ENCODE results near the gene GALNT18. TPM values are rescaled to one million over a fixed set of nuclear protein-coding genes. Genes with fewer than 3 reads are reported as not detected.

The GALNT18 gene
- total RNA-seq, 3 donors from 2014 or later (not counting 1 experiment from before 2014, with no cell fraction given), result 0.18 to 0.42 (median 0.38) TPM

DNA sequence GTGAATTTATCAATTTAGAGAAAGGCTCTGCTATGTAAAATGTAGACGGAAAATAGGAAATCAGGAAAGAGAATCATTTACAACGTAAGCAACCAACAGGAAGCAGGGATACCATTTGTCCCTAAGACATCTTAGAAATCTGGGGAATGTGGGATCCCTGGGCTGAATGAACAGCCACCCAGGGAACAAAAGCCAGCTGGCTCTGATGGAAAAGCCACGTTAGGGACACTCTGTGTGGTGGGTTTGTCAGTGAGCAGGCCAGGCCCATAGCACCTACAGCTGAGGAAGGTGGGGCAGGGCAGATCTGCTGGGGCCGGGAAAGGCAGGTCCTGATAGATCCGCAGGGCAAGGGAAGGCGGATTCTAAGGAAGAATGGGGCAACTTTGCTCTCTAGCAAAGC lies 181.7 kb downstream of the GALNT18 start:
- TF ChIP-seq, protein P1, sequence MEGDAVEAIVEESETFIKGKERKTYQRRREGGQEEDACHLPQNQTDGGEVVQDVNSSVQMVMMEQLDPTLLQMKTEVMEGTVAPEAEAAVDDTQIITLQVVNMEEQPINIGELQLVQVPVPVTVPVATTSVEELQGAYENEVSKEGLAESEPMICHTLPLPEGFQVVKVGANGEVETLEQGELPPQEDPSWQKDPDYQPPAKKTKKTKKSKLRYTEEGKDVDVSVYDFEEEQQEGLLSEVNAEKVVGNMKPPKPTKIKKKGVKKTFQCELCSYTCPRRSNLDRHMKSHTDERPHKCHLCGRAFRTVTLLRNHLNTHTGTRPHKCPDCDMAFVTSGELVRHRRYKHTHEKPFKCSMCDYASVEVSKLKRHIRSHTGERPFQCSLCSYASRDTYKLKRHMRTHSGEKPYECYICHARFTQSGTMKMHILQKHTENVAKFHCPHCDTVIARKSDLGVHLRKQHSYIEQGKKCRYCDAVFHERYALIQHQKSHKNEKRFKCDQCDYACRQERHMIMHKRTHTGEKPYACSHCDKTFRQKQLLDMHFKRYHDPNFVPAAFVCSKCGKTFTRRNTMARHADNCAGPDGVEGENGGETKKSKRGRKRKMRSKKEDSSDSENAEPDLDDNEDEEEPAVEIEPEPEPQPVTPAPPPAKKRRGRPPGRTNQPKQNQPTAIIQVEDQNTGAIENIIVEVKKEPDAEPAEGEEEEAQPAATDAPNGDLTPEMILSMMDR (IDR thresholded peaks at IDR 0.05), result no peak
- 87% methylated on average over 6 of the region's 6 CpGs for WGBS (ENCODE audit: insufficient coverage)
- no peaks in the 10 kb centered on the region for H3K36me3 Mint-ChIP-seq
- Histone ChIP-seq H3K9me3 (ENCODE audit: control insufficient read depth, insufficient read depth, low read length) (no peaks in the 10 kb centered on the region), H3K27me3 (ENCODE audit: control insufficient read depth, insufficient read depth, low read length) (no peaks in the 10 kb centered on the region), H3K4me3 (ENCODE audit: low read length) (no peak overlapping the region), H3K4me1 (ENCODE audit: control insufficient read depth, insufficient read depth, low read length) (no peaks in the 10 kb centered on the region), H3K36me3 (ENCODE audit: control insufficient read depth, insufficient read depth, low read length) (no peaks in the 10 kb centered on the region), H3K27ac (ENCODE audit: low read length) (no peak overlapping the region)
- DNase-seq, result no peak
- H3K4me1 Mint-ChIP-seq, result no peaks in the 10 kb centered on the region
- H3K9me3 Mint-ChIP-seq, result no peaks in the 10 kb centered on the region
- H3K27ac Mint-ChIP-seq, result no peak overlapping the region
- no peak overlapping the region for H3K4me3 Mint-ChIP-seq
- intact Hi-C loops (cut with micrococcal nuclease), result no loop called here
- peaks cover 7 to 11% of the 10 kb centered on the region in 2 donors for H3K27me3 Mint-ChIP-seq (ENCODE audit: low read depth in 2 of 2)
- ATAC-seq, result no peak

DNA sequence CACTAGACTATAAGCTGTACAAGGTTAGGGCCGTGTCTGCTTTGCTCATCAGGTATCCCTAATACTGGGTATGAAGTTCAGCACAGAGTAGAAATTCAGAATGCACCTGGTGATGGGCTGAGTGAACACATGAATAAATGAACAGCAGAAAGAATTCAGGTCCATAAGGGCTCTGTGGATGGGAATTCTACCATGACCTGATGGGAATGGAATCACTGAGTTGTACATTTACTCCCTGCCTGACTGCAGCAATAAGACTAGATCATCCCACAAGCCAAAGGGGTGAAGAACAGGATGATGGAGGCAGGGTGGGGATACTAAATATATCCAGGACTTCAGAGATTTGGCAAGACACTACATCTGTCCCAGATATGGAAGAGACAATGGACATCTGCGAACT lies 182.2 kb downstream of the GALNT18 start:
- H3K27me3 Mint-ChIP-seq (ENCODE audit: low read depth in 2 of 2), result peaks cover 8 to 11% of the 10 kb centered on the region in 2 donors
- Histone ChIP-seq H3K36me3 (ENCODE audit: control insufficient read depth, insufficient read depth, low read length) (no peaks in the 10 kb centered on the region), H3K4me3 (ENCODE audit: low read length) (no peak overlapping the region), H3K9me3 (ENCODE audit: control insufficient read depth, insufficient read depth, low read length) (no peaks in the 10 kb centered on the region), H3K27ac (ENCODE audit: low read length) (no peak overlapping the region), H3K27me3 (ENCODE audit: control insufficient read depth, insufficient read depth, low read length) (no peaks in the 10 kb centered on the region), H3K4me1 (ENCODE audit: control insufficient read depth, insufficient read depth, low read length) (no peaks in the 10 kb centered on the region)
- no peak overlapping the region for H3K27ac Mint-ChIP-seq
- ATAC-seq (no peak), DNase-seq (no peak)
- WGBS (ENCODE audit: insufficient coverage), result 89% methylated on average over 2 of the region's 2 CpGs
- H3K36me3 Mint-ChIP-seq, result no peaks in the 10 kb centered on the region
- H3K9me3 Mint-ChIP-seq, result no peaks in the 10 kb centered on the region
- TF ChIP-seq, protein P1 (IDR thresholded peaks at IDR 0.05), result no peak
- H3K4me1 Mint-ChIP-seq, result no peaks in the 10 kb centered on the region
- intact Hi-C loops (cut with micrococcal nuclease), result no loop called here
- no peak overlapping the region for H3K4me3 Mint-ChIP-seq

DNA sequence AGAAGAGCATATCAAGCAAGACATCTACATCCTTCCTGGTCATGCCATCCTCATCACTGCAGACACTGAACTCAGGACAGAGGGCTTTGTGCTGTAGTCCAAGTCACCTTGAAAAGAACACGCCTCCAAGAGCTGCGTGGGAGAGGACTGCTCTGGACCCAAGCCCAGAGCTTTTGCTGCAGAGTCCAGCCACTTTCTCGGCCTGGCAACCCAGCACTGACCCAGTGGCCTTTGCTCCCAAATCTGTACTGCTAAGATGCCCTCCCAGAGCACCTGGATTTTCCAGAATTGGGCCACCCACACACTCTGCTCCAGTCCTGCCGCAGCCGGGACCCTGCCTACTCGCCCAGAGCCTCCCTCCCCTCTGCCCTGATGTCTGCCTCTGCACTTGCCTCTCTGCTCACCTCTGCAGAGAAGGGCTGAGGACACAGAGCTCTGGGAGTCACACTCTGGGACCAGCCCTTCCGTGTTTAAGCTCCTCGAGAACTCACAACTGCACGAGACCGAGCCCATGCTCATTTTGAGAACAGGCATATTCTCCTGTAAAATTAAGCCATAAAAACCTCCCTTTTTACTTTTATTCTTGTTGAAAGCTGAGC lies 185.0 kb downstream of the GALNT18 start:
- Histone ChIP-seq H3K36me3 (ENCODE audit: control insufficient read depth, insufficient read depth, low read length) (no peaks in the 10 kb centered on the region), H3K27me3 (ENCODE audit: control insufficient read depth, insufficient read depth, low read length) (no peaks in the 10 kb centered on the region), H3K4me3 (ENCODE audit: low read length) (no peak overlapping the region), H3K4me1 (ENCODE audit: control insufficient read depth, insufficient read depth, low read length) (no peaks in the 10 kb centered on the region), H3K27ac (ENCODE audit: low read length) (no peak overlapping the region), H3K9me3 (ENCODE audit: control insufficient read depth, insufficient read depth, low read length) (no peaks in the 10 kb centered on the region)
- DNase-seq (no peak), ATAC-seq (no peak)
- Mint-ChIP-seq H3K36me3 (no peaks in the 10 kb centered on the region), H3K4me3 (no peak overlapping the region), H3K4me1 (no peaks in the 10 kb centered on the region), H3K9me3 (no peaks in the 10 kb centered on the region), H3K27me3 (ENCODE audit: low read depth in 2 of 2) (peaks cover 4 to 15% of the 10 kb centered on the region in 2 donors), H3K27ac (no peak overlapping the region)
- intact Hi-C loops (cut with micrococcal nuclease), result no loop called here
- 90% methylated on average over 10 of the region's 10 CpGs for WGBS (ENCODE audit: insufficient coverage)
- TF ChIP-seq, protein P1 (IDR thresholded peaks at IDR 0.05), result no peak

DNA sequence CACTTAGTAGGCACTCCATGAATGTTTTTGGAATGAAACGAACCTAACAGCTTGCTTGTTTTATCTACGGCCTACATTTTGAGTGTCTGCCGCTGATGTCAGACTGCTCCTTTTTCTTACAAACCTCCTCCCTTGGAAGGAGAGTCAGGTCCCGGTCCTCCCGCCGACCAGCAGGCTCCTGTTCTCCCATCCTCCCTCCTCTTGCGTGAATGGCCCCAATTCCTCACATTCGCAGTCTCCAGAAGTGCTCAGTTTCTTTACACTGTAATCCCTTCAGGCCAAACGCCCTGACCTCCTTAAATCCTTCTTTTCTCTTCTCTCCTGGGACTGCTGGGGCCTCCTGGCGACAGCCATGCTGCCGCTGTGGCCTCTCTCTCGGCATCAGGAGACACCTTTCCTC lies 186.2 kb downstream of the GALNT18 start:
- WGBS (ENCODE audit: insufficient coverage), result 80% methylated on average over 10 of the region's 12 CpGs
- Histone ChIP-seq H3K4me1 (ENCODE audit: control insufficient read depth, insufficient read depth, low read length) (no peaks in the 10 kb centered on the region), H3K4me3 (ENCODE audit: low read length) (no peak overlapping the region), H3K27me3 (ENCODE audit: control insufficient read depth, insufficient read depth, low read length) (no peaks in the 10 kb centered on the region), H3K36me3 (ENCODE audit: control insufficient read depth, insufficient read depth, low read length) (no peaks in the 10 kb centered on the region), H3K9me3 (ENCODE audit: control insufficient read depth, insufficient read depth, low read length) (no peaks in the 10 kb centered on the region), H3K27ac (ENCODE audit: low read length) (no peak overlapping the region)
- DNase-seq (no peak), ATAC-seq (no peak)
- no peaks in the 10 kb centered on the region for H3K4me1 Mint-ChIP-seq
- no peaks in the 10 kb centered on the region for H3K9me3 Mint-ChIP-seq
- TF ChIP-seq, protein P1 (IDR thresholded peaks at IDR 0.05), result no peak
- H3K36me3 Mint-ChIP-seq, result no peaks in the 10 kb centered on the region
- peaks cover 4 to 15% of the 10 kb centered on the region in 2 donors for H3K27me3 Mint-ChIP-seq (ENCODE audit: low read depth in 2 of 2)
- no peak overlapping the region for H3K27ac Mint-ChIP-seq
- intact Hi-C loops (cut with micrococcal nuclease), result no loop called here
- H3K4me3 Mint-ChIP-seq, result no peak overlapping the region

Data from natural killer cell (primary cell).